ENCODE data around the gene GARS1. TPM values are rescaled to one million over a fixed set of nuclear protein-coding genes. Genes with fewer than 3 reads are reported as not detected.

GARS1 gene
- total RNA-seq, 1 donor from 2014 or later: 41.7 TPM

- intact Hi-C loops (cut with DNase I): no loop called here
- Histone ChIP-seq H3K27me3 (no peaks in the 10 kb centered on the region), H3K9me3 (no peaks in the 10 kb centered on the region), H3K27ac (no peak overlapping the region), H3K4me1 (no peaks in the 10 kb centered on the region), H3K36me3 (no peaks in the 10 kb centered on the region), H3K4me3 (no peak overlapping the region)
- DNase-seq (ENCODE audit: low spot score in 2 of 2): no peak
- no peak for TF ChIP-seq CTCF (IDR thresholded peaks at IDR 0.05)
These were observed 77.3 kb downstream of the GARS1 start for GRCh38 chr7:30671793-30672465.

- Histone ChIP-seq H3K27me3 (no peaks in the 10 kb centered on the region), H3K9me3 (no peaks in the 10 kb centered on the region), H3K4me3 (no peak overlapping the region), H3K4me1 (no peaks in the 10 kb centered on the region), H3K36me3 (no peaks in the 10 kb centered on the region), H3K27ac (no peak overlapping the region)
- intact Hi-C loops (cut with DNase I): no loop called here
- no peak for TF ChIP-seq CTCF (IDR thresholded peaks at IDR 0.05)
- DNase-seq (ENCODE audit: low spot score in 2 of 2): no peak
These were observed 79.7 kb downstream of the GARS1 start for GRCh38 chr7:30674420-30674819.

- H3K27me3 ChIP-seq: no peaks in the 10 kb centered on the region
- H3K36me3 ChIP-seq: no peaks in the 10 kb centered on the region
- H3K4me1 ChIP-seq: no peaks in the 10 kb centered on the region
- H3K27ac ChIP-seq: no peak overlapping the region
- no peaks in the 10 kb centered on the region for H3K9me3 ChIP-seq
- intact Hi-C loops (cut with DNase I): no loop called here
- TF ChIP-seq CTCF (IDR thresholded peaks at IDR 0.05): no peak
- H3K4me3 ChIP-seq: no peak overlapping the region
- no peak for DNase-seq (ENCODE audit: low spot score in 2 of 2)
These were observed 80.2 kb downstream of the GARS1 start for GRCh38 chr7:30674876-30675275.

GRCh38 chr7:30678805-30679204 lies 84.1 kb downstream of the GARS1 start:
- no peak for TF ChIP-seq CTCF (IDR thresholded peaks at IDR 0.05)
- Histone ChIP-seq H3K9me3 (no peaks in the 10 kb centered on the region), H3K36me3 (no peaks in the 10 kb centered on the region), H3K4me3 (no peak overlapping the region), H3K4me1 (peaks cover 7 to 11% of the 10 kb centered on the region in 2 donors), H3K27ac (no peak overlapping the region), H3K27me3 (peaks cover 9% of the 10 kb centered on the region)
- intact Hi-C loops (cut with DNase I): no loop called here
- no peak for DNase-seq (ENCODE audit: low spot score in 2 of 2)

GRCh38 chr7:30679664-30680063 lies 85.0 kb downstream of the GARS1 start:
- no peak overlapping the region for H3K4me3 ChIP-seq
- no peaks in the 10 kb centered on the region for H3K36me3 ChIP-seq
- no peaks in the 10 kb centered on the region for H3K9me3 ChIP-seq
- H3K27me3 ChIP-seq: peaks cover 9% of the 10 kb centered on the region
- no peak for TF ChIP-seq CTCF (IDR thresholded peaks at IDR 0.05)
- H3K4me1 ChIP-seq: peaks cover 7 to 11% of the 10 kb centered on the region in 2 donors
- no peak overlapping the region for H3K27ac ChIP-seq
- intact Hi-C loops (cut with DNase I): no loop called here
- DNase-seq (ENCODE audit: low spot score in 2 of 2): no peak

All from ascending aorta (tissue), 2 donors.